GM18502 (cell line): ENCODE measurements around the gene KIF13A.
"Not testable (repeated sequence)": the region's sequence is repeated elsewhere in the genome, so short reads cannot be mapped to it uniquely, and the experiment has no call there.

Source experiments
- ATAC-seq: cut with Tn5 transposase; IDR thresholded peaks from one replicate; pipeline ENCODE4 v1.9.1; 2021; ENCODE audit warnings: mild to moderate bottlenecking; ENCODE audit not compliant: unreplicated experiment, poor library complexity

KIF13A gene

DNA sequence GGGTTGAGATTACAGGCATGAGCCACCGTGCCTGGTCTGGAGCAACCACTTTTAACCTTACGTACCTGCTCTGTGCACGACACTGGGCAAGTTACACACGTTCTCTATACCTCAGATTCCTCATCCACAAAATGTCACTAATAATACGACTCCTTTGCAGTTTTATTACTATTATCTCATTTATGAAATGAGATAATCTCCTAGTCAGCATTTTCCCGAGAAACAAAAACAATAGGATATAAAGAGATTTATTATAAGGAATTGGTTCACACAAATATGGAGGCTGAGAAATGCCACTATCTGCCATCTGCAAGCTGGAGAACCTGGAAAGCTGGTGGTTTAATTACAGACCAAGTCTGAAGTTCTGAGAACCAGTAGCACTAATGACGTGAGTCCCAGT is 12.0 kb upstream of the KIF13A start:
- no peak for ATAC-seq

DNA sequence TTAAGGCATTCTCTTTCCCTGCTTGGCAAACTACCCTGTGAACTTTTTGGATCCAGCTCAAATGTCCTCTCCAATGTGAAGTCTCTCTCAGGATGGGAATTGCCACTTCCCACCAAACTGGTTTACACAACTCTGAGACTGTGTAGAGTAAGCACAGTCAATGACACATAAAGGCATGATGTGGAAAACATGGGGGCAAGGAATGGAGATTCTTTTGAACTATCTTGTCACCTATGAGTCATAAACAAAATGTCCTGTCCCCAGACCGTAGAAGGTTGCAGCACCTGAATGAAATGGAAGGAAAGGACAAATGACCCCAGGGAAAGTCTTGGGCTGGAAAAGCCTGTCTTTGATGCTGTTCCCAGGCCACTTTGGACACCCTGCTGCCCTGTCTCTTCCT is 11.0 kb upstream of the KIF13A start:
- ATAC-seq, result no peak

DNA sequence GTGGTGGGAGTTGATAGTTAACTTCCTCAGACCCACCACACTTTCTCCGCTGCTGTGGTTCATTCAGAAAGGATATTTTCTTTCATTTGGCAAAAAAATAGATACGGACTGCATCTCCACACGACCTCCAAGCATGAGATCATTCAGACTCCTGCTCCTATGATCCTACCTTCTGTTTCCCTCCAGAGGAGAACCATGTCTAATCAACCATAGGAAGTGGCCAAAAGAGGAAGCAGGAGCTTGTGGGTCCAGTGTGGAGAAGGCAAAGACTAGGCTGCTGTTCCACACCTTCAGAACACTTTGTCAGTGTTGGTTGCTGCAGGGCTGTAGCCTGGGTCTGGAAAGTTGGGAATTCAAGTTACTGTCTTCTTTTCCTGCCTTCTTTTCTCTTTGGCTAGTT is 10.6 kb upstream of the KIF13A start:
- no peak for ATAC-seq

DNA sequence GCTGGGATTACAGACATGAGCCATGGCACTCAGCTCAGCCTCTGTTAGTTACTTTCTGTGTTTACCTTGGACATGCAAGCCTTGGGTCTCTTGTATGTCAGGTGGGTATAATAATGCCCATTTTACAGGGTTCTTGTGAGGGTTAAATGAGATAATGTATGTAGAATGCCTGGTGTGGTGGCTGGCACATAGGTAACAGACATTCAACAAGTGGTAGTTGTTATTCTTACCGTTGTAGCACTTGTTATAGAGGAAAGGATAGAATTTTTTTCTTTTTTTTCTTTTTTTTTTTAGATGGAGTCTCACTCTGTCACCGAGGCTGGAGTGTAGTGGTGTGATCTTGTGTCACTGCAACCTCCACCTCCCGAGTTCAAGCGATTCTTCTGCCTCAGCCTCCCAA is 8.0 kb upstream of the KIF13A start:
- ATAC-seq, result no peak

DNA sequence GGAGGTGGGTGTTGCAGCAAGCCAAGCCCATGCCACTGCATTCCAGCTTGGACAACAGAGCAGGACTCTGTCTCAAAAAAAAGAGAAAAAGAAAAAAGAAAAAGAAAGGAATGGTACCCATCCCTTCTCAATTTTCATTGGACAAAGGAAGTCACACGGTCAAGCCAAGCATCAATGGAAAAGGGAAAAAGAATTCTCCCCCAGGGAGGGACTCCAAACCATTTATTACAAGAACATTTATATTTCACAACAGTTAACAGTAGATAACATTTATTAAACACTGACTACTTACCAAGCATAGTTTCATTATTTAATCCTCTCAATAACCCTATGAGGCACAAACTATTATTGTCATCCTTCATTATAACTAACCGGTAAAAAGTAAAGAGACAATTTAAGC is 6.6 kb upstream of the KIF13A start:
- no peak for ATAC-seq

DNA sequence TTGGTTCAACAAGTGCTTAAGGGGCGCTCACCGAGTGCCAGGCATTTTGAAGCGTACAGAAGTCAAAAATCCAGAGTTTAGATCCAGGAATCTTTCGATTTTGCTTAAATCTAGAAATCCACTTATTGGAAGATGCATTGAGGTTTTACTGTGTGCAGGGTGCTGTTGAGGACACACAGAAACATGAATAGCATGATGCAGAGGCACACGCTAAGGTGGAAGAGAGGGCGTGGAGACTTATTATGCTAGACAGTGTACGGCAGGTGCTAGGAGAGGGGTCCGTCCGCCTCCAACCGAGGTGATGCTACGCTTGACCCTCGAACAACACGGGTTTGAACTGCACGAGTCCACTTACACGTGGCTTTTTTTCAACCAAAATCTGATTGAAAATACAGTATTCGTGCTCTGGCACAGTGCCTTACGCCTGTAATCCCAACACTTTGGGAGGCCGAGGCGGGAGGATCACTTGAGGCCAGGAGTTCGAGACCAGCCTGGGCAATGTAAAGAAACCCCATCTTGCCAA is 1.0 kb upstream of the KIF13A start:
- no peak for ATAC-seq

DNA sequence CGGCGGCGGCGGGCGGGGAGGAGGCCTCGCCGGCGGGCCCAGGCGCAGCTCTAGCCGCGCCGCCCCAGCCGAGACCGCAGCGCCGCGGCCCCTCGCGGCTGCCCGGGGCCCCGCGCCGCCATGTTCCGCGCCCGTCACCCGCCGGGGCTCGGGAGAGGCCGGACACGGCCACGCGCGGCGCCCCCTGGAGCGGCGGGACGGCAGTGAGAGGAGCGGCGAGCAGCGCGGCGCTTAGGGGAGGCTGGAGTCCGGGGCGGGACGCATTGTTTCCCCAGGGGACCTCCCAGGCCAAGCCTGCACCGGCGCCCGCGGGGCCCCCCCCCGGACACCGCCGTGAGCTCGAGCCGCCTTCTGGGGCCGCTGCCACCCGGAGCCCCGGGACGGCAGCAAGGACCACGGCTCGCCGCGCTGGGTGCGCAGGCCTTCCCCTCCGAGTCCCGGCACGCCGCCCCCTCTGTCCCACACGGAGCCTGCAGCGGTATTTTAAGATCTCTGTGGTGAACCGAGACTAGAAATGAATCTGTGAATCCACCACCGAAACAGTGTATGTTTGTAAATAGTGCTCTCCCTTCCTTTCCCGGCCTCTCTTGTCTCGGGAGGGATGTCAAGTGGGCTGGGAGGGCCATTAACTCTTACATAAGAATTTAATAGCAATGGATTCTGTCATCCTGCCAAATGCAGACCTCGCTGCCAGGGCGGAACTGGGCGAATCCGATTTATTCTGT is 424 bp upstream of the KIF13A start:
- peak; percentile 85 for ATAC-seq

DNA sequence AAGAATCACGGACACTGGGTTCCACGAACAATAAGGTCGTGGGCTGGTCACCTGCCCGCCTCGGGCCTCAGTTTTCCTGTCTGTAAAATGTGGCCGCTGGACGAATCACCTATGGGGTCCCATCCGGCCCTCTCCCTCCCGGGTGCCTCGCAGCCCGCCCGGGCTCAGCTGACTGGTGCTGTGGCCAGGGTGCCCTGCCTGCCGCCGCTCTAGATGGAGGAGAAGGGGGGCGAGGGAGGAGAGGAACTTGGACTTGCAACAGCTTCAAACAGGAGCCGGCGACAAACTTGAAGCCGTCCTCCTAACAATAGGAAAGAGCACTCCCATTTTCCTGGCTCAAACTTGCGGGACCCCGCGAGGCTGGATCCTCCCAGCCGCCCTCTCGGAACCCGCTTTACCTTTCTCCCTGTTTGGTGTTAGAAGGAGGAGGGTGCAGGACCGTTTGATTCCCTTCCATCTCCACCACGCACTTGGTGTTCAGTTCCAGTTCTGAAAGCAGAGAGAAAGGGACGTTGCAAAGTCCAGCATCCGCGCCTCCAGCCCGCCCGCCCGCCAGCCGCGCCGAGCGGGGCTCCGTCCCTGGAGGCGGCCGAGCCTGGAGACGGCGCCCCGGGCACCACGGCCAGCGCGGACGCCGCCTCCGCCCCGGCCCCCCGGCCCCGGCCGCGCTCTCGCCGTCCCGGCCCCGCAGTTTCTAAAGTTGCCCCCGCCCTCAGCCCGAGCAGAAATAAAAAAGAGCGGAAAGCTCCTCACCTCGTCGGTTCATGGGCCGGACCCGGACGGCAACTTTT is 584 bp downstream of the KIF13A start:
- peak; percentile 28 for ATAC-seq

DNA sequence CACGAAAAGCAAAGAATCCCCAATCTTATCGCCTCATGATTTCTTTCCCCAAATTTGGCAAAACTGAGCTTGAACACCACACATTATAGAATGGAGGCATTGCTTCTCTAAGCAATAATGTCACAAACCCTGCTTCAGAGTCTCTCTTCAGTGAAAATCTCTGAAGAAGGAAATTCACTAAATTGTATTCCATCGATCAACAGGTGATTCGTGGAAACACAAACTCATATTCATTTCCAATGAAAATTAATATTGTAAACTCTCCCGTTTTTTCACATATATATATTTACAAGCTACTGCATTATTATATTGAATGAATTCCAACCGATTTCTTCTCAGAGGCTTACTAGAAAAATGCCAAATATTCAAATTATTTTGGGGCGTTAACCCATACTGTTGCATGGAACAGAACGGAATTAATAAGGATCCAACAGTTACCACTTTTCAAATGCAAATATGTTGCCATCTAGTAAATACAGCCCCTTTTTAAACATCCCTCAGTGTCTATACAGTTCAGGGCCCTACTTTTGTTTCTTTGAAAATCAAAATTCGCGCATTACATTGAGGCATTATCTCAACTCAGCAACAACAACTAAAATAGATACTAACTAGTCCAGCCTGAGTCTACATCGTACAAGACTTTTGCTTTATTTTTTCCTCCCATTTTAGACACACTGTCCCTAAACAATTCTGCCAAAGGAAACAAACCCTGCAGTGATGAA is 1.3 kb downstream of the KIF13A start:
- no peak for ATAC-seq

DNA sequence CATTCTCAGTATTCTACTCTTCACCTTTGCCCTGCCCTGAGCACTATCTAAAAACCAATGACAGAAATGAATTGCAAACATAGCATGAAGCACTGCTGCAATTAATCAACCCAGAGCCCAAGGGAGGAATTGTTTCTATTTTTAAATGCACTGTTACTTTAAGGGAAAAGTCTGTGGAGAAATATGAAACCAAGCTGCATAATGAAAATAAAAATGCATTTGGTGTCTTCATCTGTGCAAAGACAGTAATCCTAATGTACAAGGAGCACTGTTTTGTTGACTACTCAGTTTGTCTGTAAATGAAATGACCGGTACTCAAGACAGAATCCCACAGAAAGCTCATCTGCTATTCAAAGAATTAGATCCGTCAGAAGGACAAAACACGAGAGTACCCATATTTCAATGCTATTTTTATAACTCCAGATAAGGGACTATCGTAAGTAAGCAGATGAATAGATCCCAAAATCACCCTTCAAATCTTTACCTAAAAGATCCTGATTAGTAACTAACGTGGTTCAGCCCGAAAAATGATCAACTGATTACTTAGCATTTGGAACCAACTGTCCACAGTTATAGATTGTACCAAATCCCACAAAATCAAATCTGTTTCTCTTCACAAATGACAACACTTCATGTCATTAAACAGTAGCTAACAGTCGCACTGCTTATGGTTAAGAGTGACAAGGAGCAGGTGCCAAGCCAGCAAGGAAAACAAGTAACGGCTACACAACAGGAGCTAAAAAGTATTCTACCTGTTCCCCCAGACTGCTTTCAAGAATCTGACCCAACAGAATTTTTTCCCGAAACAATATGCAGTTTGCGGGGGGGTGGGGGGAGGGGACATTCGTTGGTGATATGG is 2.4 kb downstream of the KIF13A start:
- ATAC-seq, result no peak

DNA sequence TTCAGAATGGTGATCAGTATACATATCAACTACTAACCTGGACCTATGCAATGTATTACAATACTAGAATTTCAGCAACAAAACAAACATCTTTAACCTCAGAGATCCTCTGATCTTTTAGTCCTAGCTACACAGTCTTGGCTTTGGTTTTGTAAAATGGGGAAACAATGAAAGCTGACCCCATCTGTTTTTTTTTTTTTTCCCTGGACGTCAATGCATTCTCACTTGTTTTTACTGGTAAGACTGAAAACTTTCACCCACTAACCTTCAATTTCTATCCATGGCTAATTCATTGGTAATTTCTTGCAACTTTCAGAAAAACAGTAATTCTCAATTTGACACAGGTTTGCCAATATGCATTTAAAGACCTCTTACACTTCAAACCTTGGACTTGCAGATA is 3.0 kb downstream of the KIF13A start:
- no peak for ATAC-seq

DNA sequence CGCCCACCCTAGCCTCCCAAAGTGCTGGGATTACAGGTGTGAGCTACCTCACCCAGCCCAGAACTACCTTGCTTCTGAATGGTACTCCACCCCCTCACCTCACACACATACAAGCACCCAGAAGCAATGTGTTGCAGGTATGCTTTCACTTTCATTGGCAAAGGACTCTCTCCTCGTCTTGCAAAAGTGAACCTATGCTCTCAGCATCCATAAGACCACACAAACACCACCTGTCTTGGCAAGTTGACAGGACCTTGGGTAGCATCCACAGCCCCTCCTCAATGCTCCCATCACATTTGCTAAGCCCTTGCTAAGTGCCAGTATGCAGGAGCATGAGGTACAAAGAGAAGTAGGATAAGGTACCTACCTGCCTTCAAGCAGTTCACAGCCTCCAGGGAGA is 3.7 kb downstream of the KIF13A start:
- no peak for ATAC-seq

DNA sequence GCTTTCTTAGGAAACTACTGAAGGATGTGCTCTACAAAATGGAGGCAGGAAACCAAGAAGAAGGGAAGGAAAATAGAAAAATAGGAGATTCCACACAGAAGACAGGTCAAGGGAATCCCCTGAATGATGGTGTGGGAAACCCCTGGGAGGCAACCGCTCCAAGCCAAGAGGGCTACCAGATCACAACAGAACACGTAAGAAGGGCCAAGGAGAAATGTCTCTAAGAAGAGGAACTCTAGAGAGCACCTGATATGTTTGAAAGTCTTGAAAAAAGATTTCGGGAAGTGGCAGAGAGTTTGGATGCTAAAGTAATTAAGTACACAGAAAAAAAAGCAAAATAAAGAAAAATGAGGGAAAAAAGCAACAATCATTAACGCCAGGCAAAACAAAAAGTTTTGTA is 7.1 kb downstream of the KIF13A start:
- ATAC-seq, result no peak

DNA sequence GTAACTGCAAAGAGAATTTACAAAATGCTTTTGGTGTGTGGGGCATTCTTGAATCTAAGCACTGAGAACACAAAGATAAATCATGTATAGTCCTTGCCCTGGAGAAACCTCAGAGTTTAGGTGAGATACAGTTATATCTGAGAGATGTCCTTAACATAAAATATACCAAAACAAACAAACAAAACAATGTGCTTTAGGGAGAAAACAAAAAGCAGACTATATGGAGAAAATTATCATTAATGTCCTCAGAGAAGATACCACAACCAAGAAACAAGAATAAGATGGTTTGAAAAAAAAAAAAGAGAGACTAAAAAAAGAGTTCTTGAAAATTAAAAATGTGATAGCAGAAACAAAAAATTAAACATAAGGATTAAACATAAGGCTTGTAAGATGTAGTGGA is 8.0 kb downstream of the KIF13A start:
- no peak for ATAC-seq

DNA sequence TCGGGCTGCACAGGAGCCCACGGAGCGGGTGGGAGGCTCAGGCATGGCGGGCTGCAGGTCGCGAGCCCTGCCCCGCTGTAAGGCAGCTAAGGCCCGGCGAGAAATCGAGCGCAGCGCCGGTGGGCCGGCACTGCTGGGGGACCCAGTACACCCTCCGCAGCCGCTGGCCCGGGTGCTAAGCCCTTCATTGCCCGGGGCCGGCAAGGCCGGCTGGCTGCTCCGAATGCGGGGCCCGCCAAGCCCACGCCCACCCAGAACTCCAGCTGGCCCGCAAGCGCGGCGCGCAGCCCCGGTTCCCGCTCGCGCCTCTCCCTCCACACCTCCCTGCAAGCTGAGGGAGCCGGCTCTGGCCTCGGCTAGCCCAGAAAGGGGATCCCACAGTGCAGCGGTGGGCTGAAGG is 11.2 kb downstream of the KIF13A start:
- ATAC-seq, result not testable (repeated sequence)

DNA sequence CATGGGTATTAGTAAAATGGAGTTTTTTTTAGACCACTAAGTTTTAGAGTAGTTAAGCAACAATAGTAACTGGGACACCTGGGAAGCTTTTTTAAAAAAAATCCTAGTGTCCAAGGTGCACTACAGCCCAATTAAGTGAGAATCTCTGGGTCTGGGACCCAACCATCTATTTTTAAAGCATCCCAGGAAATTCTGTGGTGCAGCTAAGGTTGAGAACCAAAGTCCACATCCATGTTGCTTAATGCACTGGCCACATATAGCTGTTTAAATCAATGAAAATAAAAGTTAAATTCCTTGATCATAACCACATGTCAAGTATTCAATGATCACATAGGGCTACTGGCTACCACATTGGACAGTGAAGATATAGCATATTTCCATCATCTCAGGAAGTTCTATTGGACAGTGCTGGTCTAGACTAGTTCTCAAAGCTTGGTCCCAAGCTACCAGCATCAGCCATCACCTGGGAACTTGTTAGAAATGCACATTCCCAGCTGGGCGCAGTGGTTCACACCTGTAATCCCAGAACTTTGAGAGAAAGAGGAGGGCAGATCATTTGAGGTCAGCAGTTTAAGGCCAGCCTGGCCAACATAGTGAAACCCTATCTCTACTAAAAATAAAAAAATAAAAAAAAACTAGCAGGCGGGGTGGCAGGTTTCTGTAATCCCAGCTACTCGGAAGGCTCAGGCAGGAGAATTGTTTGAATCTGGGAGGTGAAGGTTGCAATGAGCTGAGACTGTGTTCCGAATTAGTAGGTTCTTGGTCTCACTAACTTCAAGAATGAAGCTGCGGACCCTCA is 12.7 kb downstream of the KIF13A start:
- ATAC-seq, result no peak

DNA sequence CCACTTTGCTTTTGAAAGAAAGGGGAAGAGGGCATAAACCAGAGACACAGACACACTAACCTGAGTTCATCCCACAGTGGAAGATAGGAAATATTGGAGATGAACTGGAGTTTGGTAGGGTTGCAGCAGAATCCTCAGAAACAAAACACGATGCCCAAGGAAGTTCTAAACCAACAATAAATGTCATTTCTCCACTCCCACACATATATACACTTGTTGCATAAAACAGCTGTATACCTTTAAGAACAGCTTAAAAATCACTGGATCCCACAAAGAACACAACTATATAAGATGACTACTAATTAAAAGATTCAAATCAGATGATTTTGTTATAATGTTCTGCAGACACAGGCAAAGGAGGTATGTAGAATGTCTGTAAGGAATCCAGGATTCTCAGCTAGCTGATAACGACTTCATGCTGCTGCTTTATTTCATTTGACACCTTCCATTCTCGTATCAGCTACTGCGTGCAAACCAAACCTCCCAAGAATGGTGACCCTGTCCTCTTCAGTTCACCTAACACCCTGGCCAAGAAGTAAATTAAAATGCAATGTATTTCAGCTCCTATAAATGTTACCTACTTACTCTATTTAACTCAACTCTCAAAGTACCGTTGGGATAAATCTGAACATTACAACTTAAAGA is 14.3 kb downstream of the KIF13A start:
- no peak for ATAC-seq

DNA sequence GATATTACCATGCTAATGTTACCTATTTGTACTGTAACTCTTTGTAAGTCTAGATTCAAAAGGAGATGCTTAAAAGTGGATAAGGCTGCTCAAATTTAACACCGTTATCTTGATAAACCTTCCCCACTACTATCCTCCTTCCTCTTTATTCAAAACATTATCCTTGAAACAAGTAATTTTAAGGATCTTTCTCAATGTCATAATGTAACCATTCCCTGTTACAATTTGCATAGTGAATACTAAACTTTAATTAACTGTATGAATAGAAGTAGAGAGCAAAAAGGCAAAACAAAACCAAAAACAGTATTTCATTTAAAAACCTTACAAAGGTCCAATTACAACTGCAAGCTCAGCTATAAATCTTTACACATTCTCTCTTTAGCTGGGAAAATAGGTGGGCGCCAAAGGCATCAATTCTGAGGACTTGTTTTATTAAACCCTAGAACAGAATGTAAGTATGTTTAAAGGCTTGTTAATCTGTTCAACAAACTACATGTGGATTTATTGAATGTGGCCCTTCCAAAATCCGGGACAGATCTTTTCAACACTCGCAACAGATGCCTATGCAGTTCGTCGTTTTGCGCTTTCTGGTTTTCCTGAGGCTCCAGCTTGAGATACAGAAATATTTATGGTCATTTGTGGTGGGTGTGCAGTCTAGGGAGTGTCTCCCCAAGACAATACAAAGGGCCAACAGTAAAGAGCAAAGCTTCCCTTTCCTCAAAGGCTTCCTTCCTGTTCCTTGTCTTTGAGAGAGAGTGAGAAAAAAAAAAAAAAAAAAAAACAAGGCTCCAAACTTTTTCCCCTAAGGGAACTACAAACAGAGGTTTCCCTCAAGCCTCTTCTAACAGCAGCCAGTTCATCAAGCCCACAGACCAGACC is 15.1 kb downstream of the KIF13A start:
- no peak for ATAC-seq
